EH (cell line): ENCODE measurements around the gene DAZAP1.

Source experiments
- DNase-seq: peaks from one replicate; pipeline ENCODE4 v3.0.0-alpha.2; 2015; ENCODE audit warnings: low read depth

Gene DAZAP1

GRCh38 chr19:1425102-1425837 lies 17.9 kb downstream of the DAZAP1 start:
- no peak for DNase-seq

GRCh38 chr19:1425902-1426301 lies 18.5 kb downstream of the DAZAP1 start:
- no peak for DNase-seq

- DNase-seq, result no peak
These were observed 19.4 kb downstream of the DAZAP1 start for GRCh38 chr19:1426736-1427135.

GRCh38 chr19:1427221-1427920 lies 20.0 kb downstream of the DAZAP1 start:
- DNase-seq, result no peak

GRCh38 chr19:1428738-1429391 lies 21.5 kb downstream of the DAZAP1 start:
- no peak for DNase-seq

GRCh38 chr19:1429750-1430149 lies 22.4 kb downstream of the DAZAP1 start:
- DNase-seq, result no peak

- no peak for DNase-seq
These were observed 22.9 kb downstream of the DAZAP1 start for GRCh38 chr19:1430246-1430645.

- DNase-seq, result no peak
These were observed 24.5 kb downstream of the DAZAP1 start for GRCh38 chr19:1431759-1432506.

- no peak for DNase-seq
These were observed 25.1 kb downstream of the DAZAP1 start for GRCh38 chr19:1432507-1432887.

- no peak for DNase-seq
These were observed 26.0 kb downstream of the DAZAP1 start for GRCh38 chr19:1433119-1434039.

- no peak for DNase-seq
These were observed 26.6 kb downstream of the DAZAP1 start for GRCh38 chr19:1434040-1434366.

- no peak for DNase-seq
These were observed 27.2 kb downstream of the DAZAP1 start for GRCh38 chr19:1434577-1435060.

GRCh38 chr19:1435378-1435989 lies 28.1 kb downstream of the DAZAP1 start:
- DNase-seq, result no peak

GRCh38 chr19:1437609-1438008 lies 30.2 kb downstream of the DAZAP1 start:
- no peak for DNase-seq

- peak; percentile 91 for DNase-seq
These were observed 30.9 kb downstream of the DAZAP1 start, which contains the start of gene RPS15 for GRCh38 chr19:1438035-1438932. Gene RPS15 (plus strand): TSS chr19:1438396. CDS start chr19:1438426, 30 bp downstream.

GRCh38 chr19:1438933-1439354 lies 31.6 kb downstream of the DAZAP1 start:
- DNase-seq, result no peak

GRCh38 chr19:1439525-1440417 lies 32.4 kb downstream of the DAZAP1 start:
- peak; percentile 50 for DNase-seq

GRCh38 chr19:1440418-1440801 lies 33.0 kb downstream of the DAZAP1 start:
- DNase-seq, result no peak

GRCh38 chr19:1441022-1441426 lies 33.6 kb downstream of the DAZAP1 start:
- DNase-seq, result no peak
